Uterus (tissue), 4 donors: ENCODE data around the gene GNG11. TPM values are rescaled to one million over a fixed set of nuclear protein-coding genes. Genes with fewer than 3 reads are reported as not detected.

ENCODE experiments used
- DNase-seq, 2 donors: peaks; one replicate each; pipeline ENCODE4 v3.0.0-alpha.2; 2019 to 2020
- H3K27ac ChIP-seq, 2 donors: fragments of 200-600 bp; sonication (generic); 1 replicate in 1 of 2; 2 replicates in 1 of 2; pipeline ENCODE4 v1.5.1; 2016 to 2018
- H3K27me3 ChIP-seq, 2 donors: fragments of 200-600 bp; sonication (generic); one replicate each; pipeline ENCODE4 v1.5.1; 2018 to 2019; ENCODE audit warnings: control low read depth in 1 of 2
- H3K36me3 ChIP-seq, 2 donors: fragments of 200-600 bp; sonication (generic); one replicate each; pipeline ENCODE4 v1.5.1; 2019; ENCODE audit warnings: control low read depth in 1 of 2
- H3K4me1 ChIP-seq, 2 donors: fragments of 200-600 bp; sonication (generic); one replicate each; pipeline ENCODE4 v1.5.1; 2018 to 2019; ENCODE audit warnings: control low read depth in 1 of 2
- H3K4me3 ChIP-seq, 2 donors: fragments of 200-600 bp; sonication (generic); 1 replicate in 1 of 2; 2 replicates in 1 of 2; pipeline ENCODE4 v1.5.1; 2018 to 2019; ENCODE audit warnings: mild to moderate bottlenecking in 1 of 2
- H3K9me3 ChIP-seq, 2 donors: fragments of 200-600 bp; sonication (generic); one replicate each; pipeline ENCODE4 v1.5.1; 2019; ENCODE audit warnings: control low read depth in 1 of 2
- POLR2A ChIP-seq, 2 donors: fragments of 450-650 bp; IDR thresholded peaks; one replicate each; pipeline ENCODE4 v1.6.1; 2016; ENCODE audit warnings: antibody characterized with exemption in 2 of 2, mild to moderate bottlenecking in 1 of 2, moderate library complexity in 1 of 2
- intact Hi-C: fragments of 100-400 bp; cut with DNase I; formaldehyde crosslinking; loops from one replicate; pipeline ENCODE4 v1.15.1; 2023; ENCODE audit warnings: low total_unique reads
- total RNA-seq, 4 donors: library from RNA; depleted of rRNA in 3 of 4; stranded (reverse); fragments of >200 nt in 3 of 4; gene quantifications; one replicate each; pipeline versions ENCODE4 v1.1.0 to v1.2.4, GENCODE V29; 2014 to 2023
- TF ChIP-seq, protein P1 (sequence below), 4 experiments: fragments of 200-600 bp in 2 of 4; fragments of 450-650 bp in 2 of 4; sonication (generic) in 2 of 4; IDR thresholded peaks; one replicate each; pipeline ENCODE4 v1.5.1; 2016 to 2019; ENCODE audit warnings: antibody characterized with exemption in 4 of 4, mild to moderate bottlenecking in 2 of 4, moderate library complexity in 1 of 4
- donor health status: DM: yes; HTN: yes; CAD: no.

GNG11 gene
- total RNA-seq, 4 donors from 2014 or later, result 33.0 to 75.9 (median 49.0) TPM

DNA sequence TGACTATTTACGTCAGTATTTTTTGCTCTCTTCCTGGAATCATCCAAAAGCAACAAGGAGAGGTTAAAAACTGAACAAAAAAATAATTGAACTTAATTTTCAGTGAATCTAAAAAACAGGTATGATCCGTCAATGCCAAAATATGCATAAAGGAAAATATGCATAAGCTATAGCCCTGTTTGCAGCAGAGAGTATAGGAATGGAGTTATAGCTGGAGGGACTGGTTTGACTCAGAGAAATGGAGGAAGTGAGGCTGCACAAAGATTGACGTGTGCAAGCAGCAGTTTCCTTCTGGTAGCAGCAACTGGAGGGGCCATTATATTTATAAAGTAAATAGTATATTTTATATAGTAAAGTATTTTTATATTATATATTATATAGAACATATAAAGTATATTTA is 37.1 kb downstream of the GNG11 start:
- no peak overlapping the region for H3K27ac ChIP-seq
- H3K4me3 ChIP-seq, result no peak overlapping the region
- DNase-seq, result no peak
- no peaks in the 10 kb centered on the region for H3K27me3 ChIP-seq
- no peaks in the 10 kb centered on the region for H3K9me3 ChIP-seq
- TF ChIP-seq, protein P1, sequence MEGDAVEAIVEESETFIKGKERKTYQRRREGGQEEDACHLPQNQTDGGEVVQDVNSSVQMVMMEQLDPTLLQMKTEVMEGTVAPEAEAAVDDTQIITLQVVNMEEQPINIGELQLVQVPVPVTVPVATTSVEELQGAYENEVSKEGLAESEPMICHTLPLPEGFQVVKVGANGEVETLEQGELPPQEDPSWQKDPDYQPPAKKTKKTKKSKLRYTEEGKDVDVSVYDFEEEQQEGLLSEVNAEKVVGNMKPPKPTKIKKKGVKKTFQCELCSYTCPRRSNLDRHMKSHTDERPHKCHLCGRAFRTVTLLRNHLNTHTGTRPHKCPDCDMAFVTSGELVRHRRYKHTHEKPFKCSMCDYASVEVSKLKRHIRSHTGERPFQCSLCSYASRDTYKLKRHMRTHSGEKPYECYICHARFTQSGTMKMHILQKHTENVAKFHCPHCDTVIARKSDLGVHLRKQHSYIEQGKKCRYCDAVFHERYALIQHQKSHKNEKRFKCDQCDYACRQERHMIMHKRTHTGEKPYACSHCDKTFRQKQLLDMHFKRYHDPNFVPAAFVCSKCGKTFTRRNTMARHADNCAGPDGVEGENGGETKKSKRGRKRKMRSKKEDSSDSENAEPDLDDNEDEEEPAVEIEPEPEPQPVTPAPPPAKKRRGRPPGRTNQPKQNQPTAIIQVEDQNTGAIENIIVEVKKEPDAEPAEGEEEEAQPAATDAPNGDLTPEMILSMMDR (IDR thresholded peaks at IDR 0.05), result no peak
- no peak for TF ChIP-seq POLR2A (IDR thresholded peaks at IDR 0.05)
- H3K4me1 ChIP-seq, result no peaks in the 10 kb centered on the region
- no peaks in the 10 kb centered on the region for H3K36me3 ChIP-seq
- intact Hi-C loops, result no loop called here

DNA sequence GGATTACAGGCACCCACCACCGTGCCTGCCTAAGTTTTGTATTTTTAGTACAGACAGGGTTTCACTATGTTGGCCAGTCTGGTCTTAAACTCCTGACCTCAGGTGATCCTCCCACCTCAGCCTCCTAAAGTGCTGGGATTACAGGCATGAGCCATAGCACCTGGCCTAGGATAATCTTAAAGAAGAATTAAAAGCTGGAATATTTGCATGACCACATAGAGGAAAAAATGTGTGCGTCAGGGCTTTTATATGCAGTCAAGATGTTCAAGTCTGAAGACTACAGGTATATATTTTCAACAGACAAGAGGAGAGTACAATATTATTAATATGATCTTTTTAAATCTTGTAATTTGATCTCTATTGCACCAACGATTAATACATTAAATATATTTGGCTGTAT is 39.5 kb downstream of the GNG11 start:
- H3K27ac ChIP-seq, result no peak overlapping the region
- DNase-seq, result no peak
- no peaks in the 10 kb centered on the region for H3K36me3 ChIP-seq
- intact Hi-C loops, result no loop called here
- TF ChIP-seq, protein P1 (IDR thresholded peaks at IDR 0.05), result no peak
- no peak for TF ChIP-seq POLR2A (IDR thresholded peaks at IDR 0.05)
- H3K27me3 ChIP-seq, result no peaks in the 10 kb centered on the region
- H3K4me3 ChIP-seq, result no peak overlapping the region
- H3K4me1 ChIP-seq, result no peaks in the 10 kb centered on the region
- no peaks in the 10 kb centered on the region for H3K9me3 ChIP-seq

DNA sequence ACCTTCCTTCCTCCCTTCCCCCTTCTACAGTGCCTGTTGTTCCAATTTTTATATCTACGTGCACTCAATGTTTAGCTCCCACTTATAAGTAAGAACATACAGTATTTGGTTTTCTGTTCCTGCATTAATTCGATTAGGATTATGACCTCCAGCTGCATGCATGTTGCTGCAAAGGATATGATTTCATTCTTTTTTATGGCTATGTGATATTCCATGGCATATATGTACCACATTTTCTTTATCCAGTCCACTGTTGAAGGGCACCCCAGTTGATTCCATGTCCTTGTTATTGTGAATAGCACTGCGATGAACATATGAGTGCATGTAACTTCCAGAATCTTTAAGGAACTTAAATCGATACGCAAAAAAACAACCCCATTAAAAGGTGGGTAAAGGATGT is 42.7 kb downstream of the GNG11 start:
- H3K4me1 ChIP-seq, result no peaks in the 10 kb centered on the region
- H3K9me3 ChIP-seq, result no peaks in the 10 kb centered on the region
- no peak overlapping the region for H3K27ac ChIP-seq
- intact Hi-C loops, result no loop called here
- H3K4me3 ChIP-seq, result no peak overlapping the region
- H3K27me3 ChIP-seq, result no peaks in the 10 kb centered on the region
- H3K36me3 ChIP-seq, result no peaks in the 10 kb centered on the region
- DNase-seq, result no peak
- TF ChIP-seq, protein P1 (IDR thresholded peaks at IDR 0.05), result no peak
- no peak for TF ChIP-seq POLR2A (IDR thresholded peaks at IDR 0.05)

DNA sequence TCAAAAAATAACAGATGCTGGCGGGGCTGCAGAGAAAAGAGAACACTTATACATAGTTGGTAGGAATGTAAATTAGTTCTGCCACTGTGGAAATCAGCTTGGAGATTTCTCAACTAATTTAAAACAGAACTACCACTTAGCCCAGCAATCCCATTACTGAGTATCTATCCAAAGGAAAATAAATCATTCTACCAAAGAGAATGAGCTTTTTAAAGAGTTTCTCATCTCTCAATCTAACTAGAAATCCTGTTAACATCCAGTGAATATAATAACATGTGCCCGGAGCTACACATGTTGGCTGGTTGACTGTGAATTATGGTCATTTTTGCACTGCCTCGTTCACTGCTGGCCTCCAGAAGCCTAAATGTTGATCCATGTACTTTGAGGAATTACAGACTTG is 43.3 kb downstream of the GNG11 start:
- no peak for TF ChIP-seq POLR2A (IDR thresholded peaks at IDR 0.05)
- TF ChIP-seq, protein P1 (IDR thresholded peaks at IDR 0.05), result no peak
- no peaks in the 10 kb centered on the region for H3K9me3 ChIP-seq
- no peak for DNase-seq

DNA sequence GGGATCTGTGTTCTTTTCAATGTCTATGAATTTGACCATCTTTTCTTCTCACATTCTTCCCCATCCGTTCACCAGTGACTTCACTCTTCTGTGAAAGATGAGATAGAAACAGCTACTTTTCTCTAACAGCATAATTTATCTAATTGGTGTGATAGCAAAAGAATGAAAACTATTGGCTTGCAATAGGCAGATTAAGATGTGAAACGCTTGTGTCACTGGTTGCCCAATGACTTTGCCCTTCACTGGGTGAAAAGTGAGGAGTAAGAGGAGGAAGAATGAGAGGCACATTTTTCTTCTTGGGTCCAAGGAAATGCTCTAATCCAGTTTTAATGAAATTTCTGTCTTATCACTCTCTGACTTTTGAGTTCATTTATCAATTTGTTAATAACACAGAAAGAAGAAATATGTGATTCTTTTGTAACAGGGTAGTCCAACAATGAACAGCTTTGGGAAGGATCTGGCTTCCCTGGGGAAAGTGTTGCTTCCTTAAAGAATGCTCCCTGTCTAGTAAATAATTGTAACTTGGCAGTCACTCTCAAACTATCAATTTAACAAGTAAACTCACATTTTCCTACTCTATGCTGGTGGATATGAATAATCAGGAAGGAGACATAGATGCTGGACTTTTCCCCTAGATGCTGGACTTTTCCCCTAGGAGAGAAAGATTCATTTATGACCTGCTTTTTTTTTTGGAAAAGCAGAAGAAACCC is 47.5 kb downstream of the GNG11 start:
- H3K4me1 ChIP-seq, result no peaks in the 10 kb centered on the region
- H3K36me3 ChIP-seq, result no peaks in the 10 kb centered on the region
- no peaks in the 10 kb centered on the region for H3K27me3 ChIP-seq
- no peak overlapping the region for H3K4me3 ChIP-seq
- DNase-seq, result no peak
- intact Hi-C loops, result no loop called here
- no peak for TF ChIP-seq POLR2A (IDR thresholded peaks at IDR 0.05)
- TF ChIP-seq, protein P1 (IDR thresholded peaks at IDR 0.05), result no peak
- no peaks in the 10 kb centered on the region for H3K9me3 ChIP-seq
- H3K27ac ChIP-seq, result no peak overlapping the region

More for the DNA sequence above, 43.3 kb downstream of the GNG11 start:
- H3K27ac ChIP-seq, result no peak overlapping the region
- H3K4me1 ChIP-seq, result no peaks in the 10 kb centered on the region
- no peaks in the 10 kb centered on the region for H3K36me3 ChIP-seq
- no peak overlapping the region for H3K4me3 ChIP-seq
- intact Hi-C loops, result no loop called here
- no peaks in the 10 kb centered on the region for H3K27me3 ChIP-seq
